Left lung (tissue), 10 donors: ENCODE results near the gene TMEM181. TPM values are rescaled to one million over a fixed set of nuclear protein-coding genes. Genes with fewer than 3 reads are reported as not detected.

ENCODE experiments used
- ATAC-seq: fragments of 200-7000 bp; cut with Tn5 transposase; one replicate; pipeline ENCODE4 v1.9.1; 2020; ENCODE audit warnings: moderate library complexity
- DNase-seq, 4 donors: peaks; one replicate each; pipeline ENCODE4 v3.0.0-alpha.2; 2013 to 2020
- H3K27ac ChIP-seq, 2 donors: fragments of 200-600 bp; sonication (generic) in 1 of 2; one replicate each; pipeline versions ENCODE4 v1.5.0 to v1.8.0; 2020 to 2021
- H3K27me3 ChIP-seq, 2 donors: fragments of 200-600 bp; sonication (generic) in 1 of 2; one replicate each; pipeline versions ENCODE4 v1.5.0 to v1.8.0; 2020 to 2021
- H3K36me3 ChIP-seq, 2 donors: fragments of 200-600 bp; sonication (generic) in 1 of 2; one replicate each; pipeline versions ENCODE4 v1.5.0 to v1.8.0; 2020 to 2021
- H3K4me1 ChIP-seq, 2 donors: fragments of 200-600 bp; one replicate each; pipeline ENCODE4 v1.8.0; 2021
- H3K4me3 ChIP-seq, 2 donors: fragments of 200-600 bp; sonication (generic) in 1 of 2; one replicate each; pipeline versions ENCODE4 v1.5.0 to v1.8.0; 2020 to 2021; ENCODE audit warnings: mild to moderate bottlenecking in 1 of 2
- H3K9me3 ChIP-seq, 2 donors: fragments of 200-600 bp; sonication (generic) in 1 of 2; one replicate each; pipeline versions ENCODE4 v1.5.0 to v1.8.0; 2020 to 2021
- CTCF ChIP-seq, 2 donors: fragments of 200-600 bp; sonication (generic) in 1 of 2; IDR thresholded peaks; one replicate each; pipeline versions ENCODE4 v1.5.0 to v1.8.0; 2021; ENCODE audit warnings: antibody characterized with exemption in 2 of 2
- intact Hi-C, 2 donors: fragments of 100-400 bp; cut with DNase I; formaldehyde crosslinking; loops; one replicate each; pipeline versions ENCODE4 v1.11.2 to v1.14.2; 2022
- microRNA-seq, 2 donors: library from miRNA; unstranded; fragments of <30 nt; microRNA quantifications; one replicate each; pipeline ENCODE4, GENCODE V29; 2019
- polyA plus RNA-seq, 6 donors: library from polyadenylated mRNA; unstranded; fragments of 120-200 nt; gene quantifications; one replicate each; pipeline ENCODE4 v1.2.1, GENCODE V29; 2013; ENCODE audit not compliant: insufficient read length in 6 of 6
- total RNA-seq, 2 donors: library from RNA; stranded (reverse); fragmentation: NEBNext Ultra II Directional; extraction: Animal tissue kit (Norgen Biotek cat#: 25700); gene quantifications; one replicate each; pipeline ENCODE4 v1.2.1, GENCODE V29; 2021
- donor health status: DM: no; HTN: yes; CAD: no.
- donor health status: DM: no; HTN: no; CAD: no.

Gene TMEM181
- total and polyA plus RNA-seq, 8 donors = 29.9 to 37.0 (median 31.4) TPM

DNA sequence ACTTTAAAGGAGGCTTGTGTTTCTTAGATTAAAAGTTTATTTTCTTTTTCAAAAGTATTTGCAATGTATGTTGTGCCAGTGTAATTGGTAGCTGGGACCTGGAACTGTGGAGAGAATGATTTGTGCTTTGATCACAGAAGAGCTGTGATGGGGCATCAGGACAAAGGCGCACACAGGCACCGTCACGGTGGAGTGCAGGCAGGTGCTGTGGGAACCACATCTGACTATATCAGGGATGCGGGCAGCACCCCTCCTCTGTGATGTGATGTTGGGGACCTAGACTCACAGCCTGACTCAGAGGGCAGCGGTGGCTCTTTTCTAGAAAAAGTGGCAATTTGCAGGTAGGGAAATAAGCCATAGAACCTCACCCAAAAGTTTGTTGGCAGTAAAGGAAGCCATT is 124.4 kb downstream of the TMEM181 start:
- ATAC-seq = no peak
- Histone ChIP-seq H3K4me1 (peaks cover 9 to 43% of the 10 kb centered on the region in 2 donors), H3K27me3 (no peaks in the 10 kb centered on the region), H3K36me3 (no peaks in the 10 kb centered on the region), H3K27ac (no peak overlapping the region), H3K9me3 (no peaks in the 10 kb centered on the region), H3K4me3 (no peak overlapping the region)
- intact Hi-C loops = no loop called here
- no peak for DNase-seq
- no peak for TF ChIP-seq CTCF (IDR thresholded peaks at IDR 0.05)

DNA sequence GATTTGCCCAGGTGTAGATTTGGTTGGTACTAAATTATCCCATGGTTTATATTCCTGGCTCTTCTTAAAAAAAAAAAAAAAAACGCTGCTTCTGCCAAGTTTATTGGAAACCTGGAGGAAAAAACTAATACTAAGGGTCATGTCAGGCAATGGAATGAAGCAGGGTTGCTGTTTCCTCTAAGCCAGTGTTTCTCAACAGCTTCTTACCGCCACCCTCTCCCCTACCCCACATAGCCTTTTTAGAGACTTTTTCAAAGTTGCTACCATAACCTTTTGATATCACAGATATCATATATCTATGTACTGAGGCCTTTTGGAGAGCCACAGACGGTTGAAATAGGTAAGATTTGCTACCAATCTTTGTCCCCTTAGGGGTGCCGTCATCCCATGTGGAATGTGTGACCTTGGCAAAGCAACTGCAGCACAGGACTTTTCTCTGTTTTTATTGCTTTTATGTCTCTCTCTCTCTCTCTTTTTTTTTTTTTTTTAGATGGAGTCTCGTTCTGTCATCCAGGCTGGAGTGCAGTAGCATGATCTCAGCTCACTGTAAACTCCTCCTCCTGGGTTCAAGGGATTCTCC is 124.9 kb downstream of the TMEM181 start:
- Histone ChIP-seq H3K27ac (peak overlapping the region in 1 of 2 donors; percentile 71), H3K4me3 (no peak overlapping the region), H3K36me3 (no peaks in the 10 kb centered on the region), H3K9me3 (no peaks in the 10 kb centered on the region), H3K27me3 (no peaks in the 10 kb centered on the region), H3K4me1 (peaks cover 9 to 48% of the 10 kb centered on the region in 2 donors)
- intact Hi-C loops = no loop called here
- no peak for DNase-seq
- ATAC-seq = no peak
- TF ChIP-seq CTCF (IDR thresholded peaks at IDR 0.05) = no peak

Small RNA genes lying within 50 kb of the gene (microRNA-seq; reads per million reads assigned to microRNA genes)
- gene MIR7161 = 0 reads per million in 2 donors

Other genes starting within 250 kb of the TMEM181 start
- 10 to 100 TPM; 69.7 to 86.8 TPM for gene TULP4, start 247.6 kb upstream of the TMEM181 start, total RNA-seq
- gene TULP4, start 247.6 kb upstream of the TMEM181 start, polyA plus RNA-seq = 10 to 100 TPM; 18.6 to 23.2 (median 21.2) TPM
- gene DYNLT1, start 84.7 kb downstream of the TMEM181 start, total RNA-seq = 100 to 1,000 TPM; 147 to 163 TPM
- gene DYNLT1, start 84.7 kb downstream of the TMEM181 start, polyA plus RNA-seq = 100 to 1,000 TPM; 116 to 163 (median 135) TPM
- 1 to 10 TPM; 6.5 to 9.1 TPM for gene SYTL3, start 90.0 kb downstream of the TMEM181 start, total RNA-seq
- 10 to 100 TPM in 1 of 6 donors, 1 to 10 TPM in 5; 6.5 to 10.3 (median 8.3) TPM for gene SYTL3, start 90.0 kb downstream of the TMEM181 start, polyA plus RNA-seq